HG03432 (cell line): Measurements from ENCODE around the gene NT5DC2.

Experiments used
- ATAC-seq: cut with Tn5 transposase; IDR thresholded peaks from one replicate; pipeline ENCODE4 v1.9.1; 2021; ENCODE audit warnings: mild to moderate bottlenecking, moderate library complexity; ENCODE audit not compliant: unreplicated experiment

The NT5DC2 gene

GRCh38 chr3:52533623-52534280 lies at the start of gene NT5DC2:
Gene NT5DC2, minus strand, starts transcription at chr3:52533857. Its CDS starts 120 bp downstream, at chr3:52533737.
- ATAC-seq: peak; percentile 41

DNA sequence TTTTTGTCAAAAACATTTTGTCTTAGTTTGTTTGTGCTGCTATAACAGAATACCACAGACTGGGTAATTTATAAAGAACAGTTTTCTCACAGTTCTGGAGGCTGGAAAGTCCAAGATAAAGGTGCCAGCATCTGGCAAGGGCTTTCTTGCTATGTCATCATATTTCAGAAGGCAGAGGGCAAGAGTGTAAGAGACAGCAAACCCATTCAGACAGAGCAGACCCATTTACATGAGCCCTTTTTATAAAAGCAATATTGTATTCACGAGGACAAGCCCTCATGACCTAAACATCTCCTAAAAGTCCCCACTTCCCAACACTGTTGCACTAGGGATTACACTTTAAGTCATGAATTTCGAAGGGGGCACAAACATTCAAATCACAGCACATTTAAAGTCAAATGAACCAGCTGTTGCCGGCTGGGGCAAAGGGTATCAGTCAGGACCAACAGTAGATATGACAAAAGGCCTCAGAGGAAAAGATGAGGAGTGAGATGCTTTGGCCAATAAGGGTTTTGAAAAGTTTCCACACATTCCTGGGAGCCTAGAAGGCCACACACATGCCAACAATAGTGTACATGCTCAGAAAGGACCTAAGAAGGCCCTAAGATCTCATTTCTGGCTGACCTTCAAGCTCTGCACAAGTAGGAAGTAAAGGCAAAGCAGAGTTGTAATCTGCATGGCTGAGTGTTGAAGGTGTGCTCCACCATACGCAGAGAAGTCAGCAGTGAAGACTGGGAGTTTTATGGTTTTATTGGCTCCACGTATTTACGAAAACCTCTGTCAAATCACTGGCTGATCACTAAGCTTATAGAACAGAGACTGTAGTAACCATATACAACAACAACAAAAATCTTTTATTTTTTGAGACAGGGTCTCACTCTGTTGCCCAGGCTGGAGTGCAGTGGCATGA lies 40.7 kb upstream of the NT5DC2 start:
- no peak for ATAC-seq

- ATAC-seq: no peak
These were observed 38.6 kb upstream of the NT5DC2 start for GRCh38 chr3:52572221-52572620.

GRCh38 chr3:52570076-52570475 lies 36.4 kb upstream of the NT5DC2 start:
- no peak for ATAC-seq

GRCh38 chr3:52568069-52568468 lies 34.4 kb upstream of the NT5DC2 start:
- no peak for ATAC-seq

- no peak for ATAC-seq
These were observed 30.3 kb upstream of the NT5DC2 start for GRCh38 chr3:52563984-52564383.

DNA sequence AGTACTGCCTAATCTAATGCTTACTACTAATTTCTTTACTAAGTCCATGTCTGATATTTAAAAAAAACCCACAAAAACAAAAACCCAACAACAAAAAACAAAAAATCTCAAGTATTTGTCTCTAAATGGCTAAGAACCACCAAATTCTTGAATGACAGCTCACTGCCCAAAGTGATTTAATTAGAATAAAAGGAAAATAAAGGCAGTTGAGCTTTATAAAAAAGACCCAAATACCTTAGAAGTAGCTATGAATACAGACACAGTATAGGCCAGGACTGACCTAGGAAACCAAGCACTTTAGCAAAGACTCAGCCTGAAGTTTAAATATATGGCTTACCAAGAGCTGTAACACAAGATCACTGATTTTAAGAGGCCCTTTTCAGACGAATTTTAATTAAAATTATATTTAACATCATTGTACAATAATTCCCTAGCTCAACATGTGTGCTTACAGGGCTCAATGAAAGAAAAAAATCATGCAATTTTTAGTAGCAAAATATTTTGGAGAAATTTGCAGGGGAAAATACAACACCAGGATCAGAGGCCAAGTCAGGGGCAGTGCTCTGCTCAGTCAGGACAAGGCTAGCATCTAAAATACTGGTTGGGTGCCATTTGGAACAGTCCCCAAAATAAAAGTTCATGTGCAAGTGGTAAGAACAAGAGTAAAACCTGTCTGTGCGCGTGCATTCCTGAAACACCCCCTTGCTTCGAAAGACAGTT lies 27.5 kb upstream of the NT5DC2 start:
- ATAC-seq: no peak

- no peak for ATAC-seq
These were observed 24.8 kb upstream of the NT5DC2 start for GRCh38 chr3:52558436-52558835.

GRCh38 chr3:52557011-52557960 lies 23.6 kb upstream of the NT5DC2 start:
- no peak for ATAC-seq

- no peak for ATAC-seq
These were observed 21.4 kb upstream of the NT5DC2 start for GRCh38 chr3:52555056-52555455.

DNA sequence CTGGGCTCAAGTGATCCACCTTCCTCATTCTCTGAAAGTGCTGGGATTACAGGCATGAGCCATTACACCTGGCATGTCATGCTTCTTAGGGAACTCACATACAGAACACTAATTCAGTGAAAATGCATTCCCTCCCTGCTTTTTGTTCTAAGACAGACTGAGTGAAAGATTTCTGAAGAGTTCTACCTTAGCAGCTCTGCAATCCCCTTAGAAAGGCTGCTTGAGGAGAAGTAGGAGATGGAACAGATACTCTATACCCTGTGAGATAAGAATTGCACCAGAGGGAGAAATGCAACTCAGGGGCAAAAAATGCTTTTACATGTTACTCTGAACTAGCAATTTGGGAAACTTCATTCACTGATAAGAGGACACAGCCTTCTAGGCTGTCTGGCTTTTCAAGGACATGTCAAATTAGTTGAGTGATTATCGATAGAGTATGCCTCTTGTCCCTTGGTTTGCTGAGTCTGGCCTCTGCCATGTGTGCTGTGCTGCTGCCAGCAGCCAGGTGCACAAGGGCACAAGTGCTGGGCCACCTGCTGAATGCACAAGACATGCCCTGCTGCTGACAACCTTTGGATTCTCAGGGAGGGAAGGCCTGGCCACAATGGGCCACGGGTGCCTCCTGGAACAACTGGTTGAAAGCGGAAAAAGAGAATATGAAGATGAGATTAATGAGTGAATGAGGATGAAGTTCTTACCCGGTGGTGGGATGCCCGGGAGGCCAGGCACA lies 20.5 kb upstream of the NT5DC2 start:
- ATAC-seq: no peak

DNA sequence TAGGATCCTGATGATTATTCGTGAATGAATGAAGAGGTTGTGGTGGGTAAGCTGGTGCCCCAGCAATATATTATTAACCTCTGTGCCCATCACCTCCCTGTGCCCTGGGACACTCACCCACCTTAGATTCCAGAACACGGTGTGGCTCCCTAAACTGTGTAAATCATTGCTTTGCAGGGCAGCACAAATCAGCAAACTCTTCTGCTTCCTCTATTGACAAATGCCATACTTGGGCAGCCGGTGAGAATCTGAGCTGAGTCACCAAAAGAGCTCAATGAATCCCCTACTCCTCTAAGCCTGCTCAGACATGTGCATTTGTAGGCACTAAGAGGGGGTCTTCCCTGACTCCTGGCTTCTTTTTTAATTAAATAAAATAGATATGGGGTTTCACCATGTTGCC lies 18.4 kb upstream of the NT5DC2 start:
- no peak for ATAC-seq

DNA sequence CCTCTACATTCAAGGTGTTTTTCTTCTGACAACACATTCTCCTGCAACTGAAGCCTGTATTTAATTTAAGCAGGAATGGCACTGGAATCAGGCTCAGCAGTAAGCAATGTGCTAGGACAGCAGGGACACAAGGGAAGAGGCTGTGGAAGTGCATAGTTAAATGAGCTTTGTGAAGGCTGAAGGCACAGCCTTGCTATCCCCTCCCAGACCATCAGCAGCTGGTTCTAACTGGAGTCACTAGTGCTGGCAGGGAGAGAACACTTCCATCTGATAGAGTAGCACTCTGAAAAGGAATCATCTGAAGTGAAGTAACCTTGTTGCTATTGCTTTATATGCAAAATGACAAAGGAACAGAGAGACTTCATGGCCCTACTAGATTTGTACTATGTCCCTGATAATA lies 17.5 kb upstream of the NT5DC2 start:
- no peak for ATAC-seq

DNA sequence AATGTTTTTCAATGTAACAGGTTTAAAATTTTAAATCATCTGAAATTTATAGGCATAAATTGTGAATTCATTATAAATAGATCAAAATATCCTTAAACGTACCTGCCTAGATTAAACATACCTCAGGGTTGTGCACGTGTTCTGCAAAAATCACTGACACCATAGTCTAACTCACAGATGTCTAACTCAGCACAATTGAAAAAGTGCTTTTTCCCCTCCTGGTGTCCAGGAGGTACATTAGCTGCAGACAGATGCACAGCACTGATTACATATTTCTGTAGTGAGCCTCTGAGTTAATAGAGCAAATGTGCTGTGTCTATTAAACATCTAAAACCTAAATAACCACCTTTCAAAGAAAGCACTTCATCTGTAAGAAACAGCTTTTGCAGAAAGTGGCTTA lies 13.5 kb upstream of the NT5DC2 start:
- ATAC-seq: no peak

DNA sequence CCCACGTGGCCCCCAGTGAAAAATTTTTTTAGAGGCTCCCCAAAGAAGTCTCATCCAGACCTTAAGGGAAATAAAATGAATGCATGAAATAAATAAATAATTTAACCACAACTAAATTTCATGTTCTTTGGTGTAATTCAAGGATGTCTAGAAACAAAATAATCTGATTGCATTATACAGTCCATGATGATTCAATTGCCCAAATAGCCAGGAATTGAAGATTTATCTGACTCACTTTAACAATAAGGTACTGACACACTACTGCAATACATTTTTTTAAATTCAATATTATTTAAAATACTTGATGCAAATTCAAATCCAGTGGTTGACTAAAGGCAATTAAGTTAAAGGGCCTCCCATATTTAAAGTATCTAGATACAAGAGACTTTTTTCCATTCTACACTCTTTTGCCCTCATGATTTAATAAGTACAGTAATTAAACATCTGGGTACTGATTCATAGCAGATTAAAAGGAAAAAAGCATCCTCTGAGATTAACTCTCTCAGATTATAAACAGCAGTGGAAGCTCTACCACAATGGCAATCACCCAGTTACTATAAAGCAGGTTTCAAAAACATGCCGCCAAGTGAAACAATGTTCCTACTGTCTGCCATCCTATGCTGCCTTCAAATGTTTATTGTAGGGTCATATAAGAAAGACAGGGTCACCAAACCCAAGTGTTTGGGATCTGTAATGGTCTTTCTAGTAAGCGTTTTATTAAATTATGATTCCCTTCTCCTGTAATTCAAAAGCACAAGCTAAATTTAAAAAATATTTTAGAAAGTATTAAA lies 12.6 kb upstream of the NT5DC2 start:
- ATAC-seq: no peak

- no peak for ATAC-seq
These were observed 11.3 kb upstream of the NT5DC2 start for GRCh38 chr3:52544937-52545336.

GRCh38 chr3:52541050-52541449 lies 7.4 kb upstream of the NT5DC2 start:
- no peak for ATAC-seq

DNA sequence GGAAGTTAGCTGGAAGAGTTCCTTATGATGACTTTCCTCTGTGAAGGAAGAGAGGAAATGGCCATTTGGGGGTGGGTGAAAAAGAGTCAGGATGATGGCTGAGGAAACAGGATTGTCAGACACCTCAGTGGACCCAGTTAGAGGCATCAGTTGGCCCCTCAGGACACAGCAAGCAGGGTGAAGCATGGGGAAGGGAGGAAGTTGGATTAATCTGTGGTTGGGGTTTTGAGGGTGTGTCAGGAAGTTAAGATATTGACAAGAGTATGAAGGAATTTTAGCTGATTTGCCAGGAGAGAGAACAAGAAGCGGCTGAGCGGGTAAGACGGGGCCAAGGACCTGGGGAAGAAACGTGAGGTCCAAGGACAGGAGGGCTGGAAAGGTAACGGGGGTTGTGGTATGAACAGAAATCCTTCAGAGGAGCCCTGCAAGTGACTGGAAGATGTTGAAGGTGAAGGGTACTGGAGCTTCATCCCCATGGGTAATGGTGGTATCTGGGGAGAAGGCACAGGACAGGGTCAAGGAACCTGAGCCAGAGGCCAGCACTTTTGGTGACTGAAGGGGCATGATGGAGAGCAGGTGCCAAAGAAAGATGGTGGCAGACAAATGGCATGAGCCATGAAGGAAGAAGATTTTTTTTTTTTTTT lies 5.5 kb upstream of the NT5DC2 start:
- no peak for ATAC-seq
